ENCODE data around the gene SCAND1.
A peak's percentile ranks its signal among the peaks of the same experiment; 100 is the strongest.
"Not testable (repeated sequence)": the region's sequence is repeated elsewhere in the genome, so short reads cannot be mapped to it uniquely, and the experiment has no call there.

SCAND1 gene

GRCh38 chr20:35956616-35957015, 2.3 kb upstream of the SCAND1 start:
- no peaks in the 10 kb centered on the region for H3K27me3 ChIP-seq (replicated peaks; ENCODE audit: control insufficient read depth, insufficient read depth, low read length)
- DNase-seq (ENCODE audit: low read depth), result no peak
- H3K4me3 ChIP-seq (ENCODE audit: low read length), result no peak overlapping the region
- H3K9me3 ChIP-seq (ENCODE audit: control insufficient read depth, low read length), result no peaks in the 10 kb centered on the region
- peaks cover 24% of the 10 kb centered on the region for H3K4me1 ChIP-seq (ENCODE audit: control insufficient read depth, insufficient read depth, low read length)
- no peak overlapping the region for H3K9ac ChIP-seq (ENCODE audit: low read length)
- no peaks in the 10 kb centered on the region for H3K36me3 ChIP-seq (ENCODE audit: control insufficient read depth, insufficient read depth, low read length, severe bottlenecking)

- Histone ChIP-seq H3K9ac (ENCODE audit: low read length) (peak overlapping the region; percentile 99), H3K4me3 (ENCODE audit: low read length) (peak overlapping the region; percentile 95), H3K27me3 (replicated peaks; ENCODE audit: control insufficient read depth, insufficient read depth, low read length) (no peaks in the 10 kb centered on the region), H3K36me3 (ENCODE audit: control insufficient read depth, insufficient read depth, low read length, severe bottlenecking) (no peaks in the 10 kb centered on the region), H3K9me3 (ENCODE audit: control insufficient read depth, low read length) (no peaks in the 10 kb centered on the region), H3K4me1 (ENCODE audit: control insufficient read depth, insufficient read depth, low read length) (peaks cover 24% of the 10 kb centered on the region)
- peak; percentile 66 for DNase-seq (ENCODE audit: low read depth)
Observed at GRCh38 chr20:35954907-35955251, 577 bp upstream of the SCAND1 start.

- DNase-seq (ENCODE audit: low read depth), result peak; percentile 71
- H3K27me3 ChIP-seq (replicated peaks; ENCODE audit: control insufficient read depth, insufficient read depth, low read length), result no peaks in the 10 kb centered on the region
- H3K4me1 ChIP-seq (ENCODE audit: control insufficient read depth, insufficient read depth, low read length), result peaks cover 24% of the 10 kb centered on the region
- H3K9me3 ChIP-seq (ENCODE audit: control insufficient read depth, low read length), result no peaks in the 10 kb centered on the region
- peaks cover 4% of the 10 kb centered on the region for H3K36me3 ChIP-seq (ENCODE audit: control insufficient read depth, insufficient read depth, low read length, severe bottlenecking)
- peak overlapping the region; percentile 99 for H3K9ac ChIP-seq (ENCODE audit: low read length)
- peak overlapping the region; percentile 95 for H3K4me3 ChIP-seq (ENCODE audit: low read length)
Observed at GRCh38 chr20:35953387-35954199, 709 bp downstream of the SCAND1 start.

GRCh38 chr20:35952480-35953386, 1.6 kb downstream of the SCAND1 start:
- Histone ChIP-seq H3K9ac (ENCODE audit: low read length) (peak overlapping the region; percentile 99), H3K4me1 (ENCODE audit: control insufficient read depth, insufficient read depth, low read length) (peaks cover 30% of the 10 kb centered on the region), H3K9me3 (ENCODE audit: control insufficient read depth, low read length) (no peaks in the 10 kb centered on the region), H3K36me3 (ENCODE audit: control insufficient read depth, insufficient read depth, low read length, severe bottlenecking) (peaks cover 11% of the 10 kb centered on the region), H3K4me3 (ENCODE audit: low read length) (peak overlapping the region; percentile 95), H3K27me3 (replicated peaks; ENCODE audit: control insufficient read depth, insufficient read depth, low read length) (no peaks in the 10 kb centered on the region)
- peak; percentile 37 for DNase-seq (ENCODE audit: low read depth)

- Histone ChIP-seq H3K36me3 (ENCODE audit: control insufficient read depth, insufficient read depth, low read length, severe bottlenecking) (peaks cover 16% of the 10 kb centered on the region), H3K9ac (ENCODE audit: low read length) (peak overlapping the region; percentile 99), H3K4me1 (ENCODE audit: control insufficient read depth, insufficient read depth, low read length) (peaks cover 32% of the 10 kb centered on the region), H3K4me3 (ENCODE audit: low read length) (peak overlapping the region; percentile 95)
- not testable (repeated sequence) for H3K27me3 ChIP-seq (replicated peaks; ENCODE audit: control insufficient read depth, insufficient read depth, low read length); H3K9me3 ChIP-seq (ENCODE audit: control insufficient read depth, low read length); DNase-seq (ENCODE audit: low read depth)
Observed at GRCh38 chr20:35952080-35952479, 2.2 kb downstream of the SCAND1 start.

- H3K9me3 ChIP-seq (ENCODE audit: control insufficient read depth, low read length), result no peaks in the 10 kb centered on the region
- DNase-seq (ENCODE audit: low read depth), result no peak
- no peak overlapping the region for H3K9ac ChIP-seq (ENCODE audit: low read length)
- peaks cover 27% of the 10 kb centered on the region for H3K4me1 ChIP-seq (ENCODE audit: control insufficient read depth, insufficient read depth, low read length)
- peaks cover 19% of the 10 kb centered on the region for H3K36me3 ChIP-seq (ENCODE audit: control insufficient read depth, insufficient read depth, low read length, severe bottlenecking)
- no peaks in the 10 kb centered on the region for H3K27me3 ChIP-seq (replicated peaks; ENCODE audit: control insufficient read depth, insufficient read depth, low read length)
- no peak overlapping the region for H3K4me3 ChIP-seq (ENCODE audit: low read length)
Observed at GRCh38 chr20:35950093-35950492, 4.2 kb downstream of the SCAND1 start.

GRCh38 chr20:35947907-35948306, 6.4 kb downstream of the SCAND1 start:
- Histone ChIP-seq H3K4me1 (ENCODE audit: control insufficient read depth, insufficient read depth, low read length) (peaks cover 20% of the 10 kb centered on the region), H3K36me3 (ENCODE audit: control insufficient read depth, insufficient read depth, low read length, severe bottlenecking) (peaks cover 27% of the 10 kb centered on the region), H3K9me3 (ENCODE audit: control insufficient read depth, low read length) (no peaks in the 10 kb centered on the region), H3K27me3 (replicated peaks; ENCODE audit: control insufficient read depth, insufficient read depth, low read length) (no peaks in the 10 kb centered on the region), H3K9ac (ENCODE audit: low read length) (no peak overlapping the region), H3K4me3 (ENCODE audit: low read length) (no peak overlapping the region)
- no peak for DNase-seq (ENCODE audit: low read depth)

- peaks cover 16% of the 10 kb centered on the region for H3K4me1 ChIP-seq (ENCODE audit: control insufficient read depth, insufficient read depth, low read length)
- peak; percentile 7 for DNase-seq (ENCODE audit: low read depth)
- H3K4me3 ChIP-seq (ENCODE audit: low read length), result no peak overlapping the region
- H3K27me3 ChIP-seq (replicated peaks; ENCODE audit: control insufficient read depth, insufficient read depth, low read length), result no peaks in the 10 kb centered on the region
- H3K9me3 ChIP-seq (ENCODE audit: control insufficient read depth, low read length), result no peaks in the 10 kb centered on the region
- H3K36me3 ChIP-seq (ENCODE audit: control insufficient read depth, insufficient read depth, low read length, severe bottlenecking), result peaks cover 29% of the 10 kb centered on the region
- no peak overlapping the region for H3K9ac ChIP-seq (ENCODE audit: low read length)
Observed at GRCh38 chr20:35947489-35947888, 6.8 kb downstream of the SCAND1 start.

GRCh38 chr20:35942243-35942642, 12.1 kb downstream of the SCAND1 start:
- peaks cover 39% of the 10 kb centered on the region for H3K36me3 ChIP-seq (ENCODE audit: control insufficient read depth, insufficient read depth, low read length, severe bottlenecking)
- no peaks in the 10 kb centered on the region for H3K4me1 ChIP-seq (ENCODE audit: control insufficient read depth, insufficient read depth, low read length)
- no peaks in the 10 kb centered on the region for H3K27me3 ChIP-seq (replicated peaks; ENCODE audit: control insufficient read depth, insufficient read depth, low read length)
- H3K4me3 ChIP-seq (ENCODE audit: low read length), result no peak overlapping the region
- no peak for DNase-seq (ENCODE audit: low read depth)
- no peak overlapping the region for H3K9ac ChIP-seq (ENCODE audit: low read length)
- H3K9me3 ChIP-seq (ENCODE audit: control insufficient read depth, low read length), result no peaks in the 10 kb centered on the region

- Histone ChIP-seq H3K36me3 (ENCODE audit: control insufficient read depth, insufficient read depth, low read length, severe bottlenecking) (peaks cover 39% of the 10 kb centered on the region), H3K27me3 (replicated peaks; ENCODE audit: control insufficient read depth, insufficient read depth, low read length) (no peaks in the 10 kb centered on the region), H3K9ac (ENCODE audit: low read length) (no peak overlapping the region), H3K4me1 (ENCODE audit: control insufficient read depth, insufficient read depth, low read length) (no peaks in the 10 kb centered on the region), H3K9me3 (ENCODE audit: control insufficient read depth, low read length) (no peaks in the 10 kb centered on the region), H3K4me3 (ENCODE audit: low read length) (no peak overlapping the region)
- DNase-seq (ENCODE audit: low read depth), result no peak
Observed at GRCh38 chr20:35941620-35942019, 12.7 kb downstream of the SCAND1 start.

GRCh38 chr20:35939264-35939663, 15.0 kb downstream of the SCAND1 start:
- Histone ChIP-seq H3K4me1 (ENCODE audit: control insufficient read depth, insufficient read depth, low read length) (no peaks in the 10 kb centered on the region), H3K27me3 (replicated peaks; ENCODE audit: control insufficient read depth, insufficient read depth, low read length) (no peaks in the 10 kb centered on the region), H3K4me3 (ENCODE audit: low read length) (no peak overlapping the region), H3K9me3 (ENCODE audit: control insufficient read depth, low read length) (no peaks in the 10 kb centered on the region), H3K36me3 (ENCODE audit: control insufficient read depth, insufficient read depth, low read length, severe bottlenecking) (peaks cover 33% of the 10 kb centered on the region), H3K9ac (ENCODE audit: low read length) (no peak overlapping the region)
- peak; percentile 22 for DNase-seq (ENCODE audit: low read depth)
